ENCODE data around the gene CR1L. TPM values are rescaled to one million over a fixed set of nuclear protein-coding genes. Genes with fewer than 3 reads are reported as not detected.

CR1L gene
- not detected in 2 replicates for total RNA-seq (ENCODE audit: low replicate concordance)

DNA sequence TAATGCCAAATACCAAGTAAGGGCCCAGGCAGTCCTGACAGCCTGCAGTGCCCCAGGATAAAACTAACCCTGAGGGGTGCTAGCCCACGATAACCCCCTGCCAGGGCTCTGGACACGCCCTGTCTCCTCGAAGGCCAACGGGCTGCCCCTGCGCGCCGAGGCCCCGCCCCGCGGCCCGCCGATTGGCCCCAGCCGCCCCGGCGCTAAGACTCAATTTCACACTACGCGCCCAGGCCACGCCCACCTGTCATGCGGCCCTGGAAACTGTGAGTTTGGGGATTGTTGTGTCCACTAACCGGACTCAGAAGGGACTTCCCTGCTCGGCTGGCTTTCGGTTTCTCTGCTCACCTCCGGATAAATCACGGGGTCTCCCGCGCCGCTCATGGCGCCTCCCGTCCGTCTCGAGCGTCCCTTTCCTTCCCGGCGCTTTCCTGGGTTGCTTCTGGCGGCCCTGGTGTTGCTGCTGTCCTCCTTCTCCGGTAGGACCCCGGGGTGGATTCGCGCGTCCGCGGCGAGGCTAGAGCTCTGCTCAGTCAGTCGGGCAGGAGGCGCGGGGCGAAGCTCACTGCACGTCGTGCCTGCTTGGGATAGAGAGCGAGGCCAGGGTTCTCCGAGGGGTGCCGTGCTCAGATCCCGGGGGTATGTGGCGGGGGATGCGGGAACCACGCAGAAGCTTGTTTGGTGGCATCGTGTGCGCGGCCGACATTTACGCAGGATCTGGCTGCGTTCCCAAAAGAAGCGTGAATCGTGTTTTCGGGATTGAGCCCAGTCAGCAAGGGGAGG lies at the start of gene CR1L:
CR1L (plus strand) TSS at position 282 of the 783 bp plus-strand sequence; CDS start at position 383, 101 bp downstream.

GRCh38 chr1:207751790-207752455 lies 107.0 kb downstream of the CR1L start, which contains the start of gene CD46:
Gene CD46 (plus strand): TSS chr1:207752054. CDS start chr1:207752213, 159 bp downstream.

Other genes starting within 250 kb of the CR1L start
- not detected in 2 replicates for gene CR2, start 190.8 kb upstream of the CR1L start, total RNA-seq (ENCODE audit: low replicate concordance)
- not detected in 2 replicates for gene CR1, start 149.0 kb upstream of the CR1L start, total RNA-seq (ENCODE audit: low replicate concordance)
- gene CD46, start 106.9 kb downstream of the CR1L start, total RNA-seq (ENCODE audit: low replicate concordance) = 63.4 and 106 TPM in 2 replicates

All from smooth muscle cell of the coronary artery (primary cell).